ENCODE measurements around the gene PLXDC2.

PLXDC2 gene

GRCh38 chr10:19936289-19936688, 120.1 kb downstream of the PLXDC2 start:
- no peak overlapping the region for H3K4me3 ChIP-seq (ENCODE audit: low read depth, low read length)
- no peak for TF ChIP-seq CTCF (IDR thresholded peaks at IDR 0.05; ENCODE audit: borderline replicate concordance, insufficient read depth, low read depth, low read length)

- TF ChIP-seq CTCF (IDR thresholded peaks at IDR 0.05; ENCODE audit: borderline replicate concordance, insufficient read depth, low read depth, low read length) = no peak
- H3K4me3 ChIP-seq (ENCODE audit: low read depth, low read length) = no peak overlapping the region
Measured at GRCh38 chr10:19937989-19938388, 121.8 kb downstream of the PLXDC2 start.

- no peak for TF ChIP-seq CTCF (IDR thresholded peaks at IDR 0.05; ENCODE audit: borderline replicate concordance, insufficient read depth, low read depth, low read length)
- H3K4me3 ChIP-seq (ENCODE audit: low read depth, low read length) = no peak overlapping the region
Measured at GRCh38 chr10:19941206-19941880, 125.1 kb downstream of the PLXDC2 start.

- no peak for TF ChIP-seq CTCF (IDR thresholded peaks at IDR 0.05; ENCODE audit: borderline replicate concordance, insufficient read depth, low read depth, low read length)
- H3K4me3 ChIP-seq (ENCODE audit: low read depth, low read length) = no peak overlapping the region
Measured at GRCh38 chr10:19944911-19945663, 128.9 kb downstream of the PLXDC2 start.

- TF ChIP-seq CTCF (IDR thresholded peaks at IDR 0.05; ENCODE audit: borderline replicate concordance, insufficient read depth, low read depth, low read length) = no peak
- no peak overlapping the region for H3K4me3 ChIP-seq (ENCODE audit: low read depth, low read length)
Measured at GRCh38 chr10:19946245-19946644, 130.0 kb downstream of the PLXDC2 start.

GRCh38 chr10:19946791-19947190, 130.6 kb downstream of the PLXDC2 start:
- H3K4me3 ChIP-seq (ENCODE audit: low read depth, low read length) = no peak overlapping the region
- no peak for TF ChIP-seq CTCF (IDR thresholded peaks at IDR 0.05; ENCODE audit: borderline replicate concordance, insufficient read depth, low read depth, low read length)

- TF ChIP-seq CTCF (IDR thresholded peaks at IDR 0.05; ENCODE audit: borderline replicate concordance, insufficient read depth, low read depth, low read length) = no peak
- H3K4me3 ChIP-seq (ENCODE audit: low read depth, low read length) = no peak overlapping the region
Measured at GRCh38 chr10:19947215-19947614, 131.0 kb downstream of the PLXDC2 start.

Data from GM12875 (cell line).